WERI-Rb-1 (cell line): ENCODE data around the gene TM9SF4.

Experiments
- DNase-seq: peaks from one replicate; pipeline ENCODE4 v3.0.0-alpha.2; 2020
- H3K27ac ChIP-seq: fragments of 250-450 bp; sonication (Bioruptor Pico); 2 replicates; pipeline ENCODE4 v1.5.1; 2020; ENCODE audit warnings: mild to moderate bottlenecking, moderate library complexity
- H3K27me3 ChIP-seq: fragments of 250-450 bp; sonication (Bioruptor Pico); 2 replicates; pipeline ENCODE4 v1.5.1; 2021; ENCODE audit warnings: mild to moderate bottlenecking, low read depth, moderate library complexity; ENCODE audit not compliant: insufficient read depth, severe bottlenecking
- H3K36me3 ChIP-seq: fragments of 250-450 bp; sonication (Bioruptor Pico); 2 replicates; pipeline ENCODE4 v1.5.1; 2020; ENCODE audit warnings: mild to moderate bottlenecking, moderate library complexity
- H3K4me3 ChIP-seq: 2 replicates; pipeline ENCODE4 v1.5.1; 2011; ENCODE audit warnings: low read depth, mild to moderate bottlenecking, control low read depth, low read length
- H3K9me3 ChIP-seq: fragments of 250-450 bp; sonication (Bioruptor Pico); 2 replicates; pipeline ENCODE4 v1.5.1; 2021; ENCODE audit warnings: mild to moderate bottlenecking, moderate library complexity; ENCODE audit not compliant: severe bottlenecking
- CTCF ChIP-seq: IDR thresholded peaks from 2 replicates; pipeline ENCODE4 v1.5.1; 2011; ENCODE audit warnings: low read depth, mild to moderate bottlenecking, control low read depth, inconsistent platforms, low read length

TM9SF4 gene

DNA sequence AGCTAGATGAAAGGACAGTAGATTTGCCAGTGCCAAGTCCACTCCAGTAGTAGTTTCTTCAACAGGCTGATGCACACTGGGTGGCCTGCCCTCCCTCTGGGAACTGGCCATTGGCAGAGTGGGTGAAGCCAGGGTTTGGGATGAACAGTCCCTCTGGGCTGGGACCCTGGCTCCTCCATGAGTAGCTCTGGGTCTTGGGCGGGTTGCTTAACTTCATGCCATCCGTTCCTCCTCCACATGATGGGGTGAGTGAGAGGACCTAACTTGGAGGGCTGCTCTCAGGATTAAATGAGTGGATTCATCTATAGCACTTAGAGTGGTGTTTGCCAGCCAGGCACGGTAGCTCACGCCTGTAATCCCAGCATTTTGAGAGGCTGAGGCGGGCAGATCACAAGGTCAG is 50.8 kb downstream of the TM9SF4 start:
- H3K36me3 ChIP-seq, result peaks cover 50% of the 10 kb centered on the region
- no peaks in the 10 kb centered on the region for H3K27me3 ChIP-seq
- no peak for DNase-seq
- H3K9me3 ChIP-seq, result no peaks in the 10 kb centered on the region
- no peak for TF ChIP-seq CTCF
- no peak overlapping the region for H3K27ac ChIP-seq
- no peak overlapping the region for H3K4me3 ChIP-seq

- H3K27me3 ChIP-seq, result no peaks in the 10 kb centered on the region
- H3K4me3 ChIP-seq, result no peak overlapping the region
- no peak overlapping the region for H3K27ac ChIP-seq
- TF ChIP-seq CTCF, result no peak
- peaks cover 55% of the 10 kb centered on the region for H3K36me3 ChIP-seq
- no peaks in the 10 kb centered on the region for H3K9me3 ChIP-seq
- no peak for DNase-seq
Observed at GRCh38 chr20:32162351-32162750, 52.8 kb downstream of the TM9SF4 start.

GRCh38 chr20:32163951-32164350 is 54.4 kb downstream of the TM9SF4 start:
- Histone ChIP-seq H3K4me3 (no peak overlapping the region), H3K9me3 (no peaks in the 10 kb centered on the region), H3K27me3 (no peaks in the 10 kb centered on the region), H3K27ac (no peak overlapping the region), H3K36me3 (peaks cover 44% of the 10 kb centered on the region)
- no peak for TF ChIP-seq CTCF
- no peak for DNase-seq

DNA sequence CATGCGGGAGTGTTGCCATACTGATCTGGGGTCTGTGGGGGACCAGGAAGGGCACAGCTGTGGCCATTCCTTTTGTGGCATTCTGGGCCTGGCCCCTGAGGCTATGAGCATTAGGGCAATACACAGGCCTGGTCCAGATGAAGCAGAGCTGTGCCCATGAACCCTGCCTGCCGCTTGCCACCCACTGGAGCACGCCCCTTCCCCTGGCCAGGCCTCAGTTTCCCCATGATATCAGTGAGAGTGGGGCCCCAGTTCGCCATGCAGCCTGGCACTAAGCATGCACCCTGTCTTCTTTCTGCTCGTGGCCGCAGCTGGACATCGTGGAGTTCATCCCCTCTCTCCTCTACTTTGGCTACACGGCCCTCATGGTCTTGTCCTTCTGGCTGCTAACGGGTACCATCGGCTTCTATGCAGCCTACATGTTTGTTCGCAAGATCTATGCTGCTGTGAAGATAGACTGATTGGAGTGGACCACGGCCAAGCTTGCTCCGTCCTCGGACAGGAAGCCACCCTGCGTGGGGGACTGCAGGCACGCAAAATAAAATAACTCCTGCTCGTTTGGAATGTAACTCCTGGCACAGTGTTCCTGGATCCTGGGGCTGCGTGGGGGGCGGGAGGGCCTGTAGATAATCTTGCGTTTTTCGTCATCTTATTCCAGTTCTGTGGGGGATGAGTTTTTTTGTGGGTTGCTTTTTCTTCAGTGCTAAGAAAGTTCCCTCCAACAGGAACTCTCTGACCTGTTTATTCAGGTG is 55.6 kb downstream of the TM9SF4 start:
- no peaks in the 10 kb centered on the region for H3K9me3 ChIP-seq
- no peaks in the 10 kb centered on the region for H3K27me3 ChIP-seq
- no peak for TF ChIP-seq CTCF
- no peak overlapping the region for H3K27ac ChIP-seq
- H3K4me3 ChIP-seq, result no peak overlapping the region
- DNase-seq, result no peak
- peaks cover 32% of the 10 kb centered on the region for H3K36me3 ChIP-seq

DNA sequence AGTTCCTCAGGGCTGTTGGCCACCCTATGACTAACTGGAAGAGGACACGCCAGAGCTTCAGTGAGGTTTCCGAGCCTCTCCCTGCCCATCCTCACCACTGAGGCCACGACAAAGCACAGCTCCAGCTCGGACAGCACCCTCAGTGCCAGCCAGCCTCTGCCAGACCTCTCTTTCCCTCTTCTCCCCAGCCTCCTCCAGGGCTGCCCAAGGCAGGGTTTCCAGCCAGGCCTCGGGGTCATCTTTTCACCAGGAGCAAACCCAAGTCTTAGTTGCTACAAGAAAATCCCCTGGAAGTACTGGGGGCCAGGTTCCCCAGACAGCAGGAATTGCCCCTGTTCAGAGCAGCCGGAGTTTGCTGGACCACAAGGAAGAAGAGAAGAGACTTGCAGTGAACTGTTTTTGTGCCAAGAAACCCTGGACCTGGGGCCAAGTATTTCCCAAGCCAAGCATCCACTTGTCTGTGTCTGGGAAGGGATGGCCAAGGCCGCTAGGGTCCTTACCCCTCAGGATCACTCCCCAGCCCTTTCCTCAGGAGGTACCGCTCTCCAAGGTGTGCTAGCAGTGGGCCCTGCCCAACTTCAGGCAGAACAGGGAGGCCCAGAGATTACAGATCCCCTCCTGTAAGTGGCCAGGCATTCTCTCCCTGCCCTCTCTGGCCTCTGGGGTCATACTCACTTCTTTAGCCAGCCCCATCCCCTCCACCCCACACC is 56.5 kb downstream of the TM9SF4 start:
- H3K36me3 ChIP-seq, result peaks cover 31% of the 10 kb centered on the region
- no peak for TF ChIP-seq CTCF
- DNase-seq, result no peak
- H3K27ac ChIP-seq, result no peak overlapping the region
- H3K27me3 ChIP-seq, result no peaks in the 10 kb centered on the region
- no peaks in the 10 kb centered on the region for H3K9me3 ChIP-seq
- no peak overlapping the region for H3K4me3 ChIP-seq

GRCh38 chr20:32167552-32167951 is 58.0 kb downstream of the TM9SF4 start:
- H3K4me3 ChIP-seq, result no peak overlapping the region
- H3K36me3 ChIP-seq, result peaks cover 16% of the 10 kb centered on the region
- no peaks in the 10 kb centered on the region for H3K9me3 ChIP-seq
- H3K27ac ChIP-seq, result no peak overlapping the region
- no peak for TF ChIP-seq CTCF
- H3K27me3 ChIP-seq, result no peaks in the 10 kb centered on the region
- no peak for DNase-seq
